GM12865 (cell line): ENCODE data around the gene TC2N.

Source experiments
- DNase-seq: peaks from one replicate; pipeline ENCODE4 v3.0.0; 2010; ENCODE audit warnings: low read depth
- H3K4me3 ChIP-seq: 2 replicates; pipeline ENCODE4 v1.5.1; 2011; ENCODE audit warnings: mild to moderate bottlenecking, low read depth, low read length, control low read depth
- CTCF ChIP-seq: IDR thresholded peaks from 2 replicates; pipeline ENCODE4 v1.5.1; 2011; ENCODE audit warnings: low read length, control low read depth, low read depth, inconsistent platforms; ENCODE audit not compliant: insufficient read depth; ENCODE audit errors: missing control alignments

Gene TC2N

GRCh38 chr14:91889477-91890211 is 22.3 kb upstream of the TC2N start:
- no peak for TF ChIP-seq CTCF
- H3K4me3 ChIP-seq = no peak overlapping the region
- DNase-seq = no peak

- H3K4me3 ChIP-seq = no peak overlapping the region
- no peak for DNase-seq
- TF ChIP-seq CTCF = no peak
Observed at GRCh38 chr14:91888641-91889476, 21.5 kb upstream of the TC2N start.

- TF ChIP-seq CTCF = no peak
- H3K4me3 ChIP-seq = no peak overlapping the region
- DNase-seq = no peak
Observed at GRCh38 chr14:91886961-91887360, 19.6 kb upstream of the TC2N start.

GRCh38 chr14:91885839-91886238 is 18.5 kb upstream of the TC2N start:
- H3K4me3 ChIP-seq = no peak overlapping the region
- DNase-seq = no peak
- TF ChIP-seq CTCF = no peak

- no peak for DNase-seq
- no peak overlapping the region for H3K4me3 ChIP-seq
- no peak for TF ChIP-seq CTCF
Observed at GRCh38 chr14:91885113-91885712, 17.9 kb upstream of the TC2N start.

GRCh38 chr14:91884664-91885063 is 17.3 kb upstream of the TC2N start:
- H3K4me3 ChIP-seq = no peak overlapping the region

More at GRCh38 chr14:91884664-91885063, 17.3 kb upstream of the TC2N start:
- no peak for TF ChIP-seq CTCF
- no peak for DNase-seq
